SK-N-MC (cell line): ENCODE measurements around the gene DCT.

ENCODE experiments used
- EZH2 ChIP-seq: fragments of 200-600 bp; sonication (generic); IDR thresholded peaks from one replicate; pipeline ENCODE4 v1.6.1; 2017; ENCODE audit warnings: antibody characterized with exemption
- POLR2AphosphoS5 ChIP-seq: IDR thresholded peaks from 2 replicates; pipeline ENCODE4 v1.6.1; 2012; ENCODE audit warnings: mild to moderate bottlenecking, low read depth, low read length, borderline replicate concordance

DNA sequence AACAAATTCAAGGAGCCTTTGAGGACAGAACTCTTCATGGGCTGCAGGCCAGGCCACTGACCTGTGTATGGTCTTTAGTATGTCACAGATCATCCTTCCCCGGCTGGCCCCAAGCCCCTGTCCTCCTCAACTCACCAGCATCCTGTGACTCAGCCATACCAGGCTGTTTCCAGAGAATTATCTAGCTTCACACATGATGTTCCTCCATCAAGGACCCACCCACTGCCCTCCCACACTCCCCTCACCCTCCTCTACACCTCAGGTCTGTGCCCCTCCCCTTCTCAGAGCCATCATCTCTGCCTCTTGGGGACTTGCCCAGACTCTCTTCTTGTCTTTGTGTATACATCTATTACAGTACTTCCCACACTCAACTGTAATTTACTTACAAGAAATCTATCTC is 14.7 kb downstream of the DCT start:
- no peak for TF ChIP-seq POLR2AphosphoS5
- TF ChIP-seq EZH2: no peak
